AG04449 (cell line): ENCODE results near the gene RHOU.

Experiments used
- CTCF ChIA-PET: fragments of 350-600 bp; formaldehyde crosslinking; extraction: SDS; loops from one replicate; lab custom pipeline; 2021; ENCODE audit warnings: antibody characterized with exemption; lab: Yijun Ruan, JAX
- POLR2A ChIA-PET: fragments of 400-600, 350-600 bp; formaldehyde crosslinking; extraction: SDS; loops from one replicate; lab custom pipeline; 2020; ENCODE audit warnings: antibody characterized with exemption, inconsistent platforms; lab: Yijun Ruan, JAX
- DNase-seq: peaks from one replicate; pipeline ENCODE4 v3.0.0-alpha.2; 2010; ENCODE audit warnings: low read depth, low spot score
- H3K4me3 ChIP-seq: 2 replicates; pipeline ENCODE4 v1.5.1; 2011; ENCODE audit warnings: low read depth, mild to moderate bottlenecking, control low read depth, low read length
- CTCF ChIP-seq: IDR thresholded peaks from one replicate; pipeline ENCODE4 v1.5.1; 2011; ENCODE audit warnings: mild to moderate bottlenecking, moderate library complexity, low read length, control low read depth, inconsistent platforms; ENCODE audit not compliant: insufficient read depth; ENCODE audit errors: missing control alignments

Gene RHOU

DNA sequence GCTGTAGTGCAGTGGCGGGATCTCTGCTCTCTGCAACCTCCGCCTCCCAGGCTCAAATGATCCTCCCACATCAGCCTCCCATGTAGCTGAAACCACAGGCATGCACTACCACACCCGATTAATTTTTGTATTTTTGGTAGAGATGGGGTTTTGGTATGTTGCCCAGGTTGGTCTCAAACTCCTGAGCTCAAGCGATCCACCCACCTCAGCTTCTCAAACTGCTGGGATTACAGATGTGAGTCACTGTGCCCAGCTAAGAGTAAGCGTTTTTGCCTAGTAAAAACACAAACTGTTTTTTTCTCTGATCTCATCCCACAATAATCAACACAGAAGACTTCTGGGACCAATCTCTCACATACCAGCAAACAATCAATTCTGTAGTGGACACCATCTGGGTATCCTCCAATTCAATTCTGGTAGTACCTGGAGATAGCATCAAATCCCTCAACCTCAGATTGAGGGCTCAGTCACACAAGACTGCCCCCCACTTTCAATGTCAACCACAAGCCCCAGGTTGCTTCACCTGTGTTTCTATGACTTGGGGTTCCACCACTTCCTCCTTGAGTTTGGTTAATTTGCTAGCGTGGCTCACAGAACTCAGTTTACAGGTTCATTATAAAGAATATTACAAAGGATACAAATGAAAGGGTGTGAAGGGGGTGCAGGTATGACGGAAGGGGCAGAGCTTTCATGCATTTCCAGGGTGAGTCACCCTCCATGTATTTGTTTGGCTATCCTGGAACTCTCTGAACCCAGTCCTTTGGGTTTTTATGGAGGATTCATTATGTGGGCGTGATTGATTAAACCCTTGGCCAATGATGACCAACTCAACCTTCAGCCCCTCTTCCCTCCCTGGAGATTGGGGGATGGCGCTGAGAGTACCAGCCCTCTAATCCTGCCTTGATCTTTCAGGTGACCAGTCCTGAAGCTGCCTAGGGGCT, 40.0 kb upstream of the RHOU start:
- no peak overlapping the region for H3K4me3 ChIP-seq
- ChIA-PET CTCF (no interaction called here), POLR2A (no interaction called here)
- TF ChIP-seq CTCF: no peak
- DNase-seq: no peak

GRCh38 chr1:228697207-228698016, 37.9 kb upstream of the RHOU start:
- no peak for TF ChIP-seq CTCF
- ChIA-PET CTCF (interaction anchor here (1.2 kb wide), 1 partner anchor 32 kb away, joined by 3 read pairs; no protein-coding TSS in a partner anchor), POLR2A (no interaction called here)
- H3K4me3 ChIP-seq: no peak overlapping the region
- no peak for DNase-seq

DNA sequence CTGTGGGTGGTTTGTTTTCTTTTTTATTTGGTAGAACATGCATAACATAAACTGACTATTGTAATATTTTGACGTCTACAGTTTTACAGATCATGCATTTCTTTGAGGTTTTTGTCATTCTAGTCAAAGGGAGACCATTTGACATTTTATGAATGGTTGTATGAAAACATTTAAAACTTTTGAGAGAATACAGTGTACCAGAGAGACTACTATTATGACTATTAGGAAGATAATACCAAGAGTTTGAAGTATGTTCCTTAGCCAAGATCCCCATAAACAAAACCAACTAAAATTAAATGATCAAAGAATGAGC, 37.3 kb upstream of the RHOU start:
- POLR2A ChIA-PET: no interaction called here
- no peak for TF ChIP-seq CTCF
- CTCF ChIA-PET: no interaction called here
- DNase-seq: no peak
- no peak overlapping the region for H3K4me3 ChIP-seq

GRCh38 chr1:228702433-228702832, 32.8 kb upstream of the RHOU start:
- no peak for TF ChIP-seq CTCF
- no peak for DNase-seq
- ChIA-PET CTCF (interaction anchor here (2.0 kb wide), 1 partner anchor 38 kb away, joined by 5 read pairs; no protein-coding TSS in a partner anchor), POLR2A (no interaction called here)
- no peak overlapping the region for H3K4me3 ChIP-seq

DNA sequence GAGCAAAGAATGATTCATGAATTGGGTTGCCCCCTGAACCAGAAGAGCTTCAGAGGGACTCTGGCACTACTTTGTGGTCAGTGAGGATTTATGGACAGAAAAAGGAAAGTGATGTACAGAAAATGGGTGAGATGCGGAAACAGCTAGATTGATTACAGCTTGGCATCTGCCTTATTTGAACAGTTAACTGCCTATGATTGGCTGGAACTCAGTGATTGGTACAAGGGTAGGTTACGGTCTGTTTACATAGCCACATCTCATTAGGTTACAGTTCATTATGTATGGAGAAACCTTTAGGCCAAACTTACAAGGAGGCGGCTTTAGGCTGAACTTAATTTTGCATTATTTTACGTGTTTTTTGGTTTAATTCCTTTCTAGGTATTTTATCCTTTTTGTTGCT, 29.0 kb upstream of the RHOU start:
- ChIA-PET POLR2A (no interaction called here), CTCF (interaction anchor here (1.4 kb wide), 1 partner anchor 521 kb away, joined by 4 read pairs; no protein-coding TSS in a partner anchor)
- H3K4me3 ChIP-seq: no peak overlapping the region
- no peak for DNase-seq
- no peak for TF ChIP-seq CTCF

DNA sequence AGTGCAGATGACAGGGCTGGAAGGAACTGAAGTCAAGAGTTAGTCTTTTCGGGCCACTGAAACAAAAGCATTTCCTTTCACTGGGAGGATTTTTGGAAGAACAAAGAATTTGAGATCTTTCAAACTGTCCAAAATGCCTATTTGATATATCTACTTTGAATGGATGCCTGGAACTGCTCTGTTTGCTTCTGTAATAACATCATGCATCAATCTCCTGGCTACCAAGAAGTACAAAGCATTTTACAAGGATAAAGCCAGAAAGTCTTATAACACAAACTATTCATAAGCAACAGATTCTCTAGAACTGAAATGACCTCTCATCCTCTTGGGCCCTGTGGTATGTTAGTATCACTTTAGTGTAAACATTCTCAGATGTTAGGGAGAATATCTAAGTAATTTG, 18.2 kb upstream of the RHOU start:
- CTCF ChIA-PET: no interaction called here
- no peak for DNase-seq

More for the DNA sequence above, 18.2 kb upstream of the RHOU start:
- POLR2A ChIA-PET: no interaction called here
- no peak for TF ChIP-seq CTCF
- H3K4me3 ChIP-seq: no peak overlapping the region
